ENCODE data around the gene ZNF414.

Gene ZNF414

DNA sequence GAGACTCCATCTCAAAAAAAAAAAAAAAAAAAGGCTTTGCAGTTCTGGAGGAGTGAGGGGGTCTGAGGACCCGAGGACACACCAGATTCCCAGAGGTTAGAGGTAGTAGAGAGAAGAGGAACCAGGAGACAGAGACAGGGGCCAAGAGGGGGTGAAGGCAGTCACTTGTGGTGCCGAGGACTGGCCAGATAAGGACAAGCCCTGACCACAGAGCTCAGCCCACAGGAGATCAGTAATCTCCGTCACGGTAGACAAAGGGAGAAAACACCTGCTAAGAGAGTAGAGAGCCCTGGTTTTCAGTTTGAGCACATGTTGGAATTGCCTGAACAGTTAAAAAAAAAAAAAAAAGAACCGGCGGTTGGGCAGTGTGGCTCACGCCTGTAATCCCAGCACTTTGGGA lies 9.8 kb downstream of the ZNF414 start (continued):
- no peak for TF ChIP-seq ZFP30 (CRISPR knock-in tag; IDR thresholded peaks at IDR 0.05)
- no peak for TF ChIP-seq ESRRG (CRISPR knock-in tag; IDR thresholded peaks at IDR 0.05)
- TF ChIP-seq PPARA (CRISPR knock-in tag; IDR thresholded peaks at IDR 0.05; ENCODE audit: borderline replicate concordance): no peak
- TF ChIP-seq ARNTL (CRISPR knock-in tag; IDR thresholded peaks at IDR 0.05; ENCODE audit: borderline replicate concordance, low read depth): no peak
- TF ChIP-seq, protein P1, sequence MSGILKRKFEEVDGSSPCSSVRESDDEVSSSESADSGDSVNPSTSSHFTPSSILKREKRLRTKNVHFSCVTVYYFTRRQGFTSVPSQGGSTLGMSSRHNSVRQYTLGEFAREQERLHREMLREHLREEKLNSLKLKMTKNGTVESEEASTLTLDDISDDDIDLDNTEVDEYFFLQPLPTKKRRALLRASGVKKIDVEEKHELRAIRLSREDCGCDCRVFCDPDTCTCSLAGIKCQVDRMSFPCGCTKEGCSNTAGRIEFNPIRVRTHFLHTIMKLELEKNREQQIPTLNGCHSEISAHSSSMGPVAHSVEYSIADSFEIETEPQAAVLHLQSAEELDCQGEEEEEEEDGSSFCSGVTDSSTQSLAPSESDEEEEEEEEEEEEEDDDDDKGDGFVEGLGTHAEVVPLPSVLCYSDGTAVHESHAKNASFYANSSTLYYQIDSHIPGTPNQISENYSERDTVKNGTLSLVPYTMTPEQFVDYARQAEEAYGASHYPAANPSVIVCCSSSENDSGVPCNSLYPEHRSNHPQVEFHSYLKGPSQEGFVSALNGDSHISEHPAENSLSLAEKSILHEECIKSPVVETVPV (CRISPR knock-in tag; IDR thresholded peaks at IDR 0.05): no peak
- no peak for TF ChIP-seq SNAI2 (CRISPR knock-in tag; IDR thresholded peaks at IDR 0.05)
- no peak for TF ChIP-seq CSDC2 (CRISPR knock-in tag; IDR thresholded peaks at IDR 0.05)

DNA sequence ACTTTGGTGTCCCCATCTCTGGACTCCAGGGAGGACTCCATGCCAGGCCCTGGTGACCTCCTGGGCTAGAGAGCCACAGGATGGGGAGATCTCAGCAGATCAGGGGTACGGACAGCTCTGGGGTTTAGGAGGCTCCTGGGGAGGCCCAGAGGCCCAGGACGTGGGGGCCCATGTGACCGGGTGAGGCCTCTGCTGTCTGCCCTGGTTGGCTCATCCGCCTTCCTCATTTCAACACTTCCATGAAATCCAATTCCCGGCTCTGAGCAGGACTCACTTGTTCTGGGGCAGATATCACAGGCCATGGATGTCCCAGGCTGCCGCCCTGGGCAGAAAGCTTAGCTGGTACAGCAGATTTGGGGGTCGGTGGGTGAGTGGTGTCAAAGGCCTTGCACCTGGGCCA lies 10.5 kb downstream of the ZNF414 start:
- TF ChIP-seq, protein P2, sequence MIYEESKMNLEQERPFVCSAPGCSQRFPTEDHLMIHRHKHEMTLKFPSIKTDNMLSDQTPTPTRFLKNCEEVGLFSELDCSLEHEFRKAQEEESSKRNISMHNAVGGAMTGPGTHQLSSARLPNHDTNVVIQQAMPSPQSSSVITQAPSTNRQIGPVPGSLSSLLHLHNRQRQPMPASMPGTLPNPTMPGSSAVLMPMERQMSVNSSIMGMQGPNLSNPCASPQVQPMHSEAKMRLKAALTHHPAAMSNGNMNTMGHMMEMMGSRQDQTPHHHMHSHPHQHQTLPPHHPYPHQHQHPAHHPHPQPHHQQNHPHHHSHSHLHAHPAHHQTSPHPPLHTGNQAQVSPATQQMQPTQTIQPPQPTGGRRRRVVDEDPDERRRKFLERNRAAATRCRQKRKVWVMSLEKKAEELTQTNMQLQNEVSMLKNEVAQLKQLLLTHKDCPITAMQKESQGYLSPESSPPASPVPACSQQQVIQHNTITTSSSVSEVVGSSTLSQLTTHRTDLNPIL (CRISPR knock-in tag; IDR thresholded peaks at IDR 0.05; ENCODE audit: low read depth): no peak
- TF ChIP-seq ESRRG (CRISPR knock-in tag; IDR thresholded peaks at IDR 0.05) (no peak), RARB (CRISPR knock-in tag; IDR thresholded peaks at IDR 0.05) (no peak), ZFP30 (CRISPR knock-in tag; IDR thresholded peaks at IDR 0.05) (no peak), OSR1 (CRISPR knock-in tag; IDR thresholded peaks at IDR 0.05) (no peak), ZNF565 (CRISPR knock-in tag; conservative IDR thresholded peaks at IDR 0.05; ENCODE audit: low read depth) (no peak), CSDC2 (CRISPR knock-in tag; IDR thresholded peaks at IDR 0.05) (no peak), TOX (CRISPR knock-in tag; IDR thresholded peaks at IDR 0.05; ENCODE audit: borderline replicate concordance) (no peak), ARNTL (CRISPR knock-in tag; IDR thresholded peaks at IDR 0.05; ENCODE audit: borderline replicate concordance, low read depth) (no peak), ZNF70 (CRISPR knock-in tag; IDR thresholded peaks at IDR 0.05) (no peak), TCF4 (CRISPR knock-in tag; IDR thresholded peaks at IDR 0.05; ENCODE audit: borderline replicate concordance) (no peak), ZFP3 (CRISPR knock-in tag; IDR thresholded peaks at IDR 0.05) (no peak), GLIS3 (CRISPR knock-in tag; IDR thresholded peaks at IDR 0.05) (no peak)
- TF ChIP-seq, protein P3, sequence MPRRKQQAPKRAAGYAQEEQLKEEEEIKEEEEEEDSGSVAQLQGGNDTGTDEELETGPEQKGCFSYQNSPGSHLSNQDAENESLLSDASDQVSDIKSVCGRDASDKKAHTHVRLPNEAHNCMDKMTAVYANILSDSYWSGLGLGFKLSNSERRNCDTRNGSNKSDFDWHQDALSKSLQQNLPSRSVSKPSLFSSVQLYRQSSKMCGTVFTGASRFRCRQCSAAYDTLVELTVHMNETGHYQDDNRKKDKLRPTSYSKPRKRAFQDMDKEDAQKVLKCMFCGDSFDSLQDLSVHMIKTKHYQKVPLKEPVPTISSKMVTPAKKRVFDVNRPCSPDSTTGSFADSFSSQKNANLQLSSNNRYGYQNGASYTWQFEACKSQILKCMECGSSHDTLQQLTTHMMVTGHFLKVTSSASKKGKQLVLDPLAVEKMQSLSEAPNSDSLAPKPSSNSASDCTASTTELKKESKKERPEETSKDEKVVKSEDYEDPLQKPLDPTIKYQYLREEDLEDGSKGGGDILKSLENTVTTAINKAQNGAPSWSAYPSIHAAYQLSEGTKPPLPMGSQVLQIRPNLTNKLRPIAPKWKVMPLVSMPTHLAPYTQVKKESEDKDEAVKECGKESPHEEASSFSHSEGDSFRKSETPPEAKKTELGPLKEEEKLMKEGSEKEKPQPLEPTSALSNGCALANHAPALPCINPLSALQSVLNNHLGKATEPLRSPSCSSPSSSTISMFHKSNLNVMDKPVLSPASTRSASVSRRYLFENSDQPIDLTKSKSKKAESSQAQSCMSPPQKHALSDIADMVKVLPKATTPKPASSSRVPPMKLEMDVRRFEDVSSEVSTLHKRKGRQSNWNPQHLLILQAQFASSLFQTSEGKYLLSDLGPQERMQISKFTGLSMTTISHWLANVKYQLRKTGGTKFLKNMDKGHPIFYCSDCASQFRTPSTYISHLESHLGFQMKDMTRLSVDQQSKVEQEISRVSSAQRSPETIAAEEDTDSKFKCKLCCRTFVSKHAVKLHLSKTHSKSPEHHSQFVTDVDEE (CRISPR knock-in tag; IDR thresholded peaks at IDR 0.05): no peak
- TF ChIP-seq, protein P4, sequence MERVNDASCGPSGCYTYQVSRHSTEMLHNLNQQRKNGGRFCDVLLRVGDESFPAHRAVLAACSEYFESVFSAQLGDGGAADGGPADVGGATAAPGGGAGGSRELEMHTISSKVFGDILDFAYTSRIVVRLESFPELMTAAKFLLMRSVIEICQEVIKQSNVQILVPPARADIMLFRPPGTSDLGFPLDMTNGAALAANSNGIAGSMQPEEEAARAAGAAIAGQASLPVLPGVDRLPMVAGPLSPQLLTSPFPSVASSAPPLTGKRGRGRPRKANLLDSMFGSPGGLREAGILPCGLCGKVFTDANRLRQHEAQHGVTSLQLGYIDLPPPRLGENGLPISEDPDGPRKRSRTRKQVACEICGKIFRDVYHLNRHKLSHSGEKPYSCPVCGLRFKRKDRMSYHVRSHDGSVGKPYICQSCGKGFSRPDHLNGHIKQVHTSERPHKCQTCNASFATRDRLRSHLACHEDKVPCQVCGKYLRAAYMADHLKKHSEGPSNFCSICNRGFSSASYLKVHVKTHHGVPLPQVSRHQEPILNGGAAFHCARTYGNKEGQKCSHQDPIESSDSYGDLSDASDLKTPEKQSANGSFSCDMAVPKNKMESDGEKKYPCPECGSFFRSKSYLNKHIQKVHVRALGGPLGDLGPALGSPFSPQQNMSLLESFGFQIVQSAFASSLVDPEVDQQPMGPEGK (CRISPR knock-in tag; IDR thresholded peaks at IDR 0.05; ENCODE audit: borderline replicate concordance): no peak
- TF ChIP-seq, protein P5, sequence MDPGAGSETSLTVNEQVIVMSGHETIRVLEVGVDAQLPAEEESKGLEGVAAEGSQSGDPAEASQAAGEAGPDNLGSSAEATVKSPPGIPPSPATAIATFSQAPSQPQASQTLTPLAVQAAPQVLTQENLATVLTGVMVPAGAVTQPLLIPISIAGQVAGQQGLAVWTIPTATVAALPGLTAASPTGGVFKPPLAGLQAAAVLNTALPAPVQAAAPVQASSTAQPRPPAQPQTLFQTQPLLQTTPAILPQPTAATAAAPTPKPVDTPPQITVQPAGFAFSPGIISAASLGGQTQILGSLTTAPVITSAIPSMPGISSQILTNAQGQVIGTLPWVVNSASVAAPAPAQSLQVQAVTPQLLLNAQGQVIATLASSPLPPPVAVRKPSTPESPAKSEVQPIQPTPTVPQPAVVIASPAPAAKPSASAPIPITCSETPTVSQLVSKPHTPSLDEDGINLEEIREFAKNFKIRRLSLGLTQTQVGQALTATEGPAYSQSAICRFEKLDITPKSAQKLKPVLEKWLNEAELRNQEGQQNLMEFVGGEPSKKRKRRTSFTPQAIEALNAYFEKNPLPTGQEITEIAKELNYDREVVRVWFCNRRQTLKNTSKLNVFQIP (CRISPR knock-in tag; IDR thresholded peaks at IDR 0.05; ENCODE audit: borderline replicate concordance, low read depth): no peak
- ATAC-seq: no peak

DNA sequence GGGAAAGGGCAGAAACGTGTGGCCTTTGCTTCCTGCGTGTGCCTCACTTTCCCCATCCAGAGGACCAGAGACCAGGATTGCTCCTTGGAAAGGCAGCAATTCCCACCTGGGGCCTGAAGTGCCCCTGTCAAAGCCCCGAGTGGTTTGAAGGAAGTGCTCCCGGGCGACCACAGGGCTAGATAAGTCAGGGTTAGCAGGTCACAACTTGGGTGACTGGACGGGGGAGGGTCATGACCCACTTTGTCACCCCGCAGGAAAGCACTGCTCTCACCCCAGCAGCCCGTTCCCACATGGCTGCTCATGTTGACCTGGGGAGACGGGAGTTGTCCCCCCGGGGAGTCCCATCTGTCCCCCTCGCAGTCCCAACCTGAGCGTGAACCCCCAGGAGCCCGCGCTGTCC lies 12.0 kb downstream of the ZNF414 start:
- ATAC-seq: no peak
- TF ChIP-seq ZC3H10 (CRISPR knock-in tag; IDR thresholded peaks at IDR 0.05): no peak
- no peak for TF ChIP-seq ZNF565 (CRISPR knock-in tag; conservative IDR thresholded peaks at IDR 0.05; ENCODE audit: low read depth)
- no peak for TF ChIP-seq ISL1 (CRISPR knock-in tag; IDR thresholded peaks at IDR 0.05)
- TF ChIP-seq PPARA (CRISPR knock-in tag; IDR thresholded peaks at IDR 0.05; ENCODE audit: borderline replicate concordance): no peak
- TF ChIP-seq, protein P1 (CRISPR knock-in tag; IDR thresholded peaks at IDR 0.05): no peak
- no peak for TF ChIP-seq ARNTL (CRISPR knock-in tag; IDR thresholded peaks at IDR 0.05; ENCODE audit: borderline replicate concordance, low read depth)
- TF ChIP-seq, protein P4 (CRISPR knock-in tag; IDR thresholded peaks at IDR 0.05; ENCODE audit: borderline replicate concordance): no peak
- TF ChIP-seq GLIS3 (CRISPR knock-in tag; IDR thresholded peaks at IDR 0.05): no peak
- TF ChIP-seq OSR1 (CRISPR knock-in tag; IDR thresholded peaks at IDR 0.05): no peak
- no peak for TF ChIP-seq ESRRG (CRISPR knock-in tag; IDR thresholded peaks at IDR 0.05)
- TF ChIP-seq, protein P2 (CRISPR knock-in tag; IDR thresholded peaks at IDR 0.05; ENCODE audit: low read depth): no peak
- no peak for TF ChIP-seq ZFP30 (CRISPR knock-in tag; IDR thresholded peaks at IDR 0.05)
- no peak for TF ChIP-seq TCF4 (CRISPR knock-in tag; IDR thresholded peaks at IDR 0.05; ENCODE audit: borderline replicate concordance)

Measured in SK-N-SH treated with all-trans-retinoic acid at 6 μM for 48 hours (cell line).